ENCODE results near the gene OR2C1. TPM values are rescaled to one million over a fixed set of nuclear protein-coding genes. Genes with fewer than 3 reads are reported as not detected.

Gene OR2C1
- total RNA-seq, 1 experiment from 2014 or later = not detected

DNA sequence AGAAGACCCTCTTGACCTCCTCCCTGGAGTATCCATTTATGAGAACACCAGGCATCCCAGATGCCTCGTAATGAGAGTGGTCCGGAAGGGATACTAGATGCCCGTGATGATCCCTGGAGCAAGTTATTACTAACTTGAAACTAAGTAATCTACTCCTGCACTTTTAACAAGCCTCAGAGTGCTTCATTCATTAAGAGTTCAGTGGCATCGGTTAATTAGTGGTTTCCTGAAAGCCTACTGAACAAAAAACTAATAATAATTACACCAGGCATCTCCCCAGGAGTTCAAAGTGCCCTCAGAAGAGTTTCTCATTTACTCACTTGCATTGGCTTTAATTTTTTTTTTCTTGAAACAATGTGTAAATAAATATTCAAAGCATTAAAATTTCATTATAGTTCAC is 28.2 kb upstream of the OR2C1 start:
- Histone ChIP-seq H3K27me3 (ENCODE audit: control insufficient read depth, insufficient read depth, low read length) (no peaks in the 10 kb centered on the region), H3K27ac (ENCODE audit: low read length) (no peak overlapping the region), H3K4me3 (ENCODE audit: low read depth in 2 of 2, low read length in 2 of 2) (no peak overlapping the region), H3K9me3 (ENCODE audit: control insufficient read depth, insufficient read depth, low read depth, low read length) (no peaks in the 10 kb centered on the region), H3K36me3 (ENCODE audit: control insufficient read depth, insufficient read depth, low read length) (no peaks in the 10 kb centered on the region), H3K4me1 (ENCODE audit: control insufficient read depth, insufficient read depth, low read length) (no peaks in the 10 kb centered on the region)
- ChIA-PET CTCF (no interaction called here), POLR2A (no interaction called here)
- BruUV-seq (replicated peaks) = no TSS peak
- TF ChIP-seq TCF7L2 (IDR thresholded peaks at IDR 0.05; ENCODE audit: low read depth, low read length) (no peak), REST (IDR thresholded peaks at IDR 0.05; ENCODE audit: insufficient read depth in 1 of 2, low read depth in 2 of 2, low read length in 1 of 2) (no peak)
- intact Hi-C loops (cut with micrococcal nuclease; ENCODE audit: unreplicated experiment) = no loop called here
- DNase-seq (ENCODE audit: low read depth, low spot score) (no peak), ATAC-seq (no peak)
- in situ Hi-C loops (cut with HindIII; ENCODE audit: low pct_unique_long_range_greater_than_20kb, low sequenced_read_pairs) = no loop called here

- ATAC-seq (no peak), DNase-seq (ENCODE audit: low read depth, low spot score) (no peak)
- H3K27ac ChIP-seq (ENCODE audit: low read length) = no peak overlapping the region
- H3K9me3 ChIP-seq (ENCODE audit: control insufficient read depth, insufficient read depth, low read depth, low read length) = no peaks in the 10 kb centered on the region
- ChIA-PET POLR2A (no interaction called here), CTCF (no interaction called here)
- in situ Hi-C loops (cut with HindIII; ENCODE audit: low pct_unique_long_range_greater_than_20kb, low sequenced_read_pairs) = no loop called here
- intact Hi-C loops (cut with micrococcal nuclease; ENCODE audit: unreplicated experiment) = no loop called here
- H3K36me3 ChIP-seq (ENCODE audit: control insufficient read depth, insufficient read depth, low read length) = no peaks in the 10 kb centered on the region
- no peak overlapping the region for H3K4me3 ChIP-seq (ENCODE audit: low read depth in 2 of 2, low read length in 2 of 2)
- BruUV-seq (replicated peaks) = no TSS peak
- H3K27me3 ChIP-seq (ENCODE audit: control insufficient read depth, insufficient read depth, low read length) = no peaks in the 10 kb centered on the region
- TF ChIP-seq CTCF (IDR thresholded peaks at IDR 0.05) = no peak
- TF ChIP-seq REST (IDR thresholded peaks at IDR 0.05; ENCODE audit: insufficient read depth in 1 of 2, low read depth in 2 of 2, low read length in 1 of 2) = no peak
- TF ChIP-seq SIN3A (IDR thresholded peaks at IDR 0.05; ENCODE audit: borderline replicate concordance, insufficient read depth, low read depth, low read length) = no peak
- no peak for TF ChIP-seq POLR2AphosphoS5 (IDR thresholded peaks at IDR 0.05; ENCODE audit: low read depth, low read length)
- no peak for TF ChIP-seq TCF7L2 (IDR thresholded peaks at IDR 0.05; ENCODE audit: low read depth, low read length)
- H3K4me1 ChIP-seq (ENCODE audit: control insufficient read depth, insufficient read depth, low read length) = no peaks in the 10 kb centered on the region
Observed at GRCh38 chr16:3328104-3328503, 27.6 kb upstream of the OR2C1 start.

Measured in Panc1 (cell line).